ENCODE results near the gene CD82.
"Not testable (repeated sequence)": the region's sequence is repeated elsewhere in the genome, so short reads cannot be mapped to it uniquely, and the experiment has no call there.

The CD82 gene

DNA sequence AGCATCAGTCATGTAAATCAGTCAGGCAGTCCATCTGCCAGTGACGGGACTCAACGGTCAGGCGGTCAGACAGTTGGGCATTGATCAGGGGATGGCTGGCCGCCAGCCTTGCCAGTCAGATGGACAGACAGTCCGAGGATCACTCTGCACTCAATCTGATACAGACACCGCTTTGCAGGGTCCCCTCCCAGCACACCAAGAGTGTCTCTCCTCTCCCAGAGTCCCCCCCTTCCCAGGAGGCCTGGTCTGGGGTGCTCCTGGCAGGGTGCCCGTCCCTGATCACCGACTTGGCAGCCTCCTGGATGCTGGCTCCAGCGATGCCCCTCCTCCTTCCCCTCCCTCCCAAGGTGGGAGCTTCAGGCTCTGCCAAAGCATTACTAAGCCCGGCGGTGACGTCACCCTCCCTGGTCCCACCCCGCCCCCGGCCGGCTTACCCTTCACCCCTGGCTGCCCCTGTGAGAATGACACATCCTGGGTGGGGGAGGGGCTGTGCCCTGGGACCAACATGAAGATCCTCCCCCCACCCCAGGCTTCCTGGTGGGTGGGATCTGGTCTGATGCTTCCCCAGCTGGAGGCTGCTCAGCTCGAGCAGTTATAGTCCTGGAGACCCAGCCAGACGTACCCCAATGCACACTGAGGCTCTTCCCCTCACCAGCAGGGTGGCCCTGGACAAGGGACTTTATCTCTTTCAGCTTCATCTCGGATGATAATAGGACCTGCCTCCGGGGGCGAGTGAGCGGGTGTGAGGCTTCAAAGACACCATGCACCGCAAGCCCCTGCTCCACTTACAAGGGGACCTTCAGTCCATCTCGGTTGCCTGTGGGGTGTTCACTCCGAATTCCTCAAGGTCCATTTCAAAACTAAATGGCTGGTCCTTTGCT is 69.2 kb downstream of the CD82 start:
- DNase-seq = no peak

DNA sequence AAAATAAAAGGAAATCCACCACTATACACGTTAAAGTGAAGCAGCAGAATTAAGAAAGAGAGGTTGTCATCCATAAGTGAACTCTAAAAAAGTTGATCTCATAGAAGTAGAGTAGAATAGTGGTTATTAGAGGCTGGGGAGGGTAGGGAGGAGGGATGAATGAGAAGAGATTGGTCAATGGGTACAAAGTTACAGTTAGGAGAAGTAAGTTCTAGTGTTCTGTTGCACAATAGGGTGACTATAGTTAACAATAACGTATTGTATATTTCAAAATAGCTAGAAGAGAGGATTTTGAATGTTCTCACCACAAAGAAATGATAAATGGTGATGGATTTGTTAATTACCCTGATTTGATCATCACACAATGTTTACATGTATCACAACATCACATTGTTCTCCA is 72.0 kb downstream of the CD82 start:
- no peak for DNase-seq

DNA sequence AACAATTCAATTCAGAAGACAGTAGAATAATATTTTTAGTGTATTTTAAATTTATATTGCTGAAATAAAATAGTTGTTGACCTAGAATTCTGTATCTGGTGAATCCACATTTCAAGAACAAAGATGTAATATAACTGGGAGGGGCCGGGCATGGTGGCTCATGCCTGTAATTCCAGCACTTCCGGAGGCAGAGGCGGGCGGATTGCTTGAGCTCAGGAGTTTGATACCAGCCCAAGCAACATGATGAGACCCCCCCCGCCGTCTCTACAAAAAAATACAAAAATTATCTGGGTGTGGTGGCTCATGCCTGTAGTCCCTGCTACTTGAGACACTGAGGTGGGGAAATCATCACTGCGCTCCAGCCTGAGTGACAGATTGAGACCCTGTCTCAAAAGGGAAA is 72.6 kb downstream of the CD82 start:
- DNase-seq = no peak

DNA sequence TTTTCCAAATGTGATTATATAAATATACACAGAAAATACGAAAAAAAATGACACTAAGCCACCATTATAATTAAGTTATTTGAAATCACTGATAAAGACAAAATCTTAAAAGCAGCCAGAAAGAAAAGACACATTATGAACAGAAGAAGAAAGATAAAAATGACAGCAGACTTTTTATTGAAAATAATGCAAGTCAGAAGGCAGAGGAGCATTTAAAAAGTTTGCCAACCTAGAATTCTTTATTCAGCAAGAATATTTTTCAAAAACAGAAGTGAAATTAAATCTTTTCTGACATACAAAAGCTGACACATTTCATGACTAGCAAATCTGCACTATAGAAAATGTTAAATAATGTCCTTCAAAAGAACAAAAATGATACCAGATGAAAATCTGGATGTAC is 77.8 kb downstream of the CD82 start:
- no peak for DNase-seq

DNA sequence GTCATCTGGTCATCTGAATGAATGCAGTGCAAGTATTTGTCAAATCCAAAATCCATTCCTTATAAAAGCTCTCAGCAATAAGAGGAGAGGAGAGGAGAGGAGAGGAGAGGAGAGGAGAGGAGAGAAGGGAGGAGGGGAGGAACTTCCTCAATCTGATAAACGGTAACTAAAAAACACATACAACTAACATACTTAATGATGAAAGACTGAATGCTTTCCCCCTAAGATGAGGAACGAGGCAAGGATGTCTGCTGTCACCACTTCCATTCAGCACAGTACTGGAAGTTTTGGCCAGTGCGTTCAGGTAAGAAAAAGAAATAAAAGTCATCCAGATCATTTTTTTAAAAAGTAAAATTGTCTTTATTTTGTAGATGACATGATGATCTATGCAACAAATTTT is 80.4 kb downstream of the CD82 start:
- DNase-seq = no peak

DNA sequence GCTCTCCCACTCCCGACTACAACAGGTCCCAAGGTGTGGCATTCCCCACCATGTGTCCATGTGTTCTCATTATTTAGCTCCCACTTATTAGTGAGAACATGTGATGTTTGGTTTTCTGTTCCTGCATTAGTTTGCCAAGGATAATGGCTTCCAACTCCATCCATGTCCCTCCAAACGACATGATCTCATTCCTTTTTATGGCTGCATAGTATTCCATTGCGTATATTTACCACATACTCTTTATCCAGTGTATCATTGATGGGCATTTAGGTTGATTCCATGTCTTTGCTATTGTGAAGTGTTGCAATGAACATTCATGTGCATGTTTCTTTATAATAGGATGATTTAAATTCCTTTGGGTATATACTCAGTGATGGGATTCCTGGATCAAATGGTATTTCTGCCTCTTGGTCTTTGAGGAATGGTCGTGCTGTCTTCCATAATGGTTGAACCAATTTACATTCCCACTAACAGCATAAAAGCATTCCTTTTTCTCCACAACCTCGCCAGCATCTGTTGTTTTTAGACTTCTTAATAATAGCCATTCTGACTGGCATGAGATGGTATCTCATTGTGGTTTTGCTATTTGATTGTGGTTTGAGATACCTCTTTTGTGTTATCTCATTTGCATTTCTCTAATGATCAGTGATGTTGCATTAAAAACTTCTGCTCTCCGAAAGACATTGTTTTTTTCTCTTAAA is 81.9 kb downstream of the CD82 start:
- not testable (repeated sequence) for DNase-seq

DNA sequence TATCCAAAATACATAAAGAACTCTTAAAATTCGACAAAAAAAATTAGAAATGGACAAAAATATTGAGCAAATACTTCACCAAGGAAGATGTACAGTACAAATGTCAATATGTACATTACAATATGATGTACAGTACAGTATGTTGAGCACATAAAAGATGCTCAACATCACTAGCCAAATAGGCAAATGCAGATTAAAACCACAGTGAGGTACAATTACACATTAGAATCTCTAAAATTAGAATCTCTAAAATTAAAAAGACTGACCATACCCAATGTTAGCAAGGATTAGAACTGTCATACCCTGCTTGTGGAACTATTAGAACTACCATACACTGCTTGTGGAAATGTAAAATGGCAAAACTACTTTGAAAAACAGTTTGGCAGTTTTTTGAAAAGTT is 82.6 kb downstream of the CD82 start:
- no peak for DNase-seq

DNA sequence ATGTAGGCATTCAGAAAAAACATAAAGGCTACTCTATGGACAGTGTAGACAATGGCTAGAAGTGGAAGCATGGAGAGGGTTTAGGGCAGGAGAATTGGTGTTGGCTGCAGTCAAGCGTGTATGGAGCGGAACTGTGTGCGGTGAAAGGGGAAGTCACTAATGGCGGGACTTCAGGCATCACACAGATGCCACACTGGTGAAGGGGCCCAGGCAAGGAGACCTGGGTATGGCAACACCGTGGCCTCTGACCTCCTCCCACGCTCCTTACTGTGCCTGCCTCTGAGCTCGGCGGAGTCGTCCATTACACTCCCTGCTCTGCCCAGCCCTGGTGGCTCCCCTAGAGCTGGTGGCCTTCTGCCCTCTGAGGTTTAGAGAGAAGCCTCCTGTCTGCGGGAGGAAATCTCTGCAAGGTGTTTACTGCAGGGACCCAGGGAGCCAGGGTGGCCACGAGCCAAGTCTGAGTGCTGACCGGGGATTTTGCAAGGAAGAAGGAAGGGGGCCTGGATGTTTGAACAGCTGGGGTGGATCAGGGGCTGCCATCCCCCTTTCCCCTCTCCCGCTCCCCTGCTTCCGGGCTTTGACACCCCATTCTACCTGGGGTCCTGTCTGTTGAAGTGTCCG is 86.2 kb downstream of the CD82 start:
- DNase-seq = no peak

DNA sequence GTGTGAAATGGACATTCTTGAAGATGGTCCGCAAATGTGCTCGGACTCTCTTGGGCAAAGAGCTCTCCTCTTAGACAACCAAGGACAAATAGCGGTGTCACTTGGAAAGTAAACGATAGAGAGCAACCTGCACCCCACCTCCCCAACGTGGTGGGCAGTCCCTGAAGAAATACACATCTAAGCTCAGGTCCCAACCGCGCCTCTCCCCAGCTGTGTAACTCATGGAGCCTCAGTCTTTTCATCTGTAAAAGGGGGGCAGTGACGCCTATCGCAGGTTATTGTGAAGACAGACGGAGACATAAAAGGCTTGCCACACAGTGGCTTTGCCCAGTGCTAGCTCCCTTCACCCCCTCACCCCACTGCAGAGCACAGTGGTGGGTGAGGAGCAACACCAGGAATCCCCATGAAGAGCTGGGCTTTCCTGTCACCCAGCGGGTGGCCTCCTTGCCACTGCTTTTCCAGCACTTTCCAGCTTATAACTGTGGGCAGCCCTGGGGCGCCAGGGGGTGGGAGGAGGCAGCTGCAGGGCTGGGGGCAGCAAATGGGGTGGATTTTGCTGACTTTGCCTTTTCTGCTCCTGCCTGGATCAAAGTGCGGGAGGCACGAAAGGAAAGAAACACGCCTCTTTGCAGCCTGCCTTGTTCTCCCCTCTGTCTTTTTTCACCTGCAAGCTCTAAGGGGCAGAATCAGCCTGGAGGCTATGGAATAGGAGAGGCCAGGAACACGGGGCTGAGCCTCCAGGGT is 87.6 kb downstream of the CD82 start:
- no peak for DNase-seq

DNA sequence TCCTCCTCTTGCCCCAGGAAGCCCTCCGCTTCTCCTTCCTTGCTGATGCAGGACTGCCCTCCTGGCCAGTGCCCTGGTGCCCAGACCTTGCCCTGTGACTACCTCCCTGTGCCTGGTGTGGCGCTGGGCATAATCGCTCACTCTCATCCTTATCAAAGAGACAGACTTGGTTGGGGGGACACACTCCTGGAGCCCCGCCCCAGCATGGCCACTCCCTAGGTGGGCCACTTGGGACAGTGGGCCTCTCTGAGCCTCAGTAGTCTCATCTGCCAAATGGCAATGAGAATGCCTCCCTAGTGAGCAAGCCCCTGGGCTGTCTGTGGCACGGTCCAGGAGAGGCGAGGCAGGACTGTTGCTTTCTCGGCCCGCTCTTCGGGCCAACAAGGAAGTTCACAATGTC is 88.6 kb downstream of the CD82 start:
- no peak for DNase-seq

DNA sequence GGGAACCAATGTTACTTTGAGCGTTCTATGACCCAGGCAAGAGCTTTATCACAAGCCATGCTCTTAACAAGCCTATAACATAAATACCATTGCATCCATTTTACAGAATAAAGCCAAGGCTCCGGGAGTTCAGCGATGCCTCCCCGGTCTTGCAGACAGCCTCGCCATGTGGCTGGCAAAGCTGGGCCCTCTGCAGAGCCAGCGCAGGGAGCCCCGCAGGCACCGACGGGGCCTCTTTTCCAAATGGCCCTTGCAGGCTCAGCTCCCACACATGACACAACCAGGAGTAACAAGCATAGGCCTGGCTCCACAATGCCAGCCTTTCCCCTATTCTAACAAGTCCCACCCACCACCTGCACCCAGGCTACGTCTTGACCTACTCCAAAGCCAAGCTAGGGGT is 89.1 kb downstream of the CD82 start:
- no peak for DNase-seq

DNA sequence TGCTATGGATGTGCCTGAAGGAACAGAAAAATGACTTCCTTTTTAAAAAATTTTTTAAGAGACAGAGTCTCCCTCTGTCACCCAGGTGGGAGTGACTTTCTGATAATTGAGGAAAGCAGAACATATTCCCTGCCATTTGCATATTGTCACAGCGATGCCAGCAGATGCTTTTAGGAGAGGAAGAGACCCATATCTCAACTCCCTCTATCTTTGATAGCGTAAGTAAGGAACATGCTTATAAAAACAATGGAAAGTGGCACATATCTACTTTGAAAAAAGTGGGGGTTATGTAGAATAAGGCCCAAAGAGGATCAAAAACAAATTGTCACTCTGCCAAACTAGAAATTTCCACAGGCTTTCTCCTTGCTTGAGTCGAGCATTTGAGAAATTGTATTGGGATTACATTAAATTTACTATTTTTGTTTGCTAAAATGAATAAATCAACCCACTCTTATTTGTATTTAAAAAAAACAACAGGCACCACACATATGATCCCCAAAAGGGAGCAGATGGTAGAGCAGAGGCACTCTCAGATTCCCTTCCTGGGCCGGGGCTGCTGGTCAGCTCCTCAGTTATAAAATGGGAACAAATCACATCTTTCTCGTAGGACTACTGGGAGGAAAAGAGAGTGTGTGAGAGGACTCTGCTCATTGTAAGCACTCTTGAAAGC is 92.5 kb downstream of the CD82 start:
- DNase-seq = no peak

DNA sequence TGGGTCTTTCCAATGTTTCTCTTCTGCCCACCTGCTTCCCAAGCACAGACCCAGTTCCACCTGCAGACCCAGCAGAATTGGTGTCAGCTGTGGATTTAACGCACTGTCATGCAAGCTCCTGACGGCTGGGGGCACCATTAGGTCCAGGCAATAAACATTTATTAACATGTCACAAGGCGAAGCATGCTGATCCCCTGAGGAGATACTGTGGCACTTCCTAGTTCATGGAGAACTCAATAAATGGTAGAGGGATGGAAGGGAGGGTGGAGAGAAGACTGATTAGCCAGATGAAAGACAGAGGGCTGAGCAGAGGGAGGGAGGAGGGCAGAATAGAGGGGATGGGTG is 93.0 kb downstream of the CD82 start:
- DNase-seq = no peak

DNA sequence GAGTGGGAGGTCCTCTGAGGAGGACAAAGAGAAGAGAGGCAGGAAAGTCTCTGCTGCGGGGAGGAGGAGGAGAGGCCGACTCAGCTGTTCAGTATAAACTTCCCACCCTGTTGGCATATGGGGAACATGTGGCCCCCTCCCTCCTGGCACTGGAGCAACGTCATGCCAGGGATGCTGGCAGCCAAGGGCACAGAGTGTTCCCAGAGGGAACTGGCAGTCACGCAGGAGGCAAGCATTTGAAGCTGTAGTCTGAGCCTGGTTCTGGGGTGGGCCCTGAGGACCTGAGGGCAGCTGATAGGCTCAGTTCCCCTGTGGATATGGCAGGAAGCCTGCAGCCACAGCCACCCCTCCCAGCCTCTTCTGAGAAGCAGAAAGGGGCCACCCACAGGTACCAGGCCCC is 94.2 kb downstream of the CD82 start:
- DNase-seq = no peak

DNA sequence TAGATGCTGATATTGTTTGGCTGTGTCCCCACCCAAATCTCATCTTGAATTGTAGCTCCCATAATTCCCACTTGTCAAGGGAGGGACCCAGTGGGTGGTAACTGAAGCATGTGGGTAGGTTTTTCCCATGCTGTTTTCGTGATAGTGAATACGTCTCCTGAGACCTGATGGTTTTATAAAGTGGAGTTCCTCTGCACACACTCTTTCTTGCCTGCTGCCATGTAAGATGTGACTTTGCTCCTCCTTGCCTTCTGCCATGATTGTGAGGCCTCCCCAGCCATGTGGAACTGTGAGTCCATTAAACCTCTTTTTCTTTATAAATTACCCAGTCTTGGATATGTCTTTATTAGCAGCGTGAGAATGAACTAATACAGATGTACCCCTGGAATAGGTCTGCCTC is 95.1 kb downstream of the CD82 start:
- DNase-seq = not testable (repeated sequence)

DNA sequence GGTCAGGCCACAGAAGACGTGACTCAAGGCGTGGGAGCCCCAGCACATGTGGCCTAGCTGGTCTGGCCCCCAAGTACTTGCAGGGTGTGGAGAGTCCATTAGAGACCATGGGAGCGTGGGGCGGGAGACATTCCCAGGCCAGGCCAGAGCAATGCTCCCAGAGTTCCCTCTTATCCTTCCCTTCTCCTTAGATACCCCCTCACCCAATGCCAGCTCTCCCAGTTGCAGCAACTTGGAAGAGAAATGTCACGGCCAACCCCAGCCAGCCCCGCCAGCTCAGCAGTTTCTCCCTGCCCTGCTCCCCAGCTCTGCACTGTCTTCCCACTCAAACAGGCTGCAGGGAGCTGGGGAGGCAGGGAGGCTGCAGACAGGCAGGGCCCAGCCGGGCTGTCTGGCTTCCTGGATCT is 95.9 kb downstream of the CD82 start:
- no peak for DNase-seq

Data from bone marrow (tissue), 2 donors.